Adrenal gland (tissue), 5 donors: ENCODE data around the gene PBRM1.

Experiments
- POLR2A ChIP-seq, 2 donors: fragments of 450-650 bp; IDR thresholded peaks; one replicate each; pipeline ENCODE4 v1.6.1; 2017; ENCODE audit warnings: antibody characterized with exemption in 2 of 2, mild to moderate bottlenecking in 2 of 2, moderate library complexity in 1 of 2
- TF ChIP-seq, protein P1 (sequence below), 6 experiments: fragments of 450-650 bp in 4 of 6; fragments of 200-600 bp in 2 of 6; sonication (generic) in 1 of 6; IDR thresholded peaks; 1 replicate in 5 of 6; 2 replicates in 1 of 6; pipeline versions ENCODE4 v1.5.1 to v1.8.0; 2016 to 2021; ENCODE audit warnings: antibody characterized with exemption in 6 of 6, mild to moderate bottlenecking in 2 of 6, moderate library complexity in 1 of 6
- donor health status: DM: no; HTN: no; CAD: no.

DNA sequence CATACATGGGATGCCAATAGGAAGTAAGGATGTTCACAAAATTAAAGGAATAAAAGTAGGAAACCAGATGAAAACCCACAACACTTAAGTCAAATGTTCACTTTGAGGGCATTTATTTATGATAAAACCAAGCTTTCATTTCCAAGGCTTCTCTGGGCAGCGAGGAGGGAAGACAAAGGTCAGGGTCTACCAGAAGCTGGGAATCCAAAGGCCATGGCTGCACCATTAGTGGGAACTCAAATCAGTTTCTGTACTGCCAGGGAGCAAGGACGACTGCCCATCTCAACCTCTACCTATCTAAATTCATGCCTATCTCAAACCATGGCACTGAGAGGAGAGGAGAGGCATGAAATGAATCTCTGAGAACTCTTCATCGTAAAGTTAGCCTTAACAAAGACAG, 22.6 kb downstream of the PBRM1 start:
- TF ChIP-seq POLR2A (IDR thresholded peaks at IDR 0.05) = no peak
- TF ChIP-seq, protein P1, sequence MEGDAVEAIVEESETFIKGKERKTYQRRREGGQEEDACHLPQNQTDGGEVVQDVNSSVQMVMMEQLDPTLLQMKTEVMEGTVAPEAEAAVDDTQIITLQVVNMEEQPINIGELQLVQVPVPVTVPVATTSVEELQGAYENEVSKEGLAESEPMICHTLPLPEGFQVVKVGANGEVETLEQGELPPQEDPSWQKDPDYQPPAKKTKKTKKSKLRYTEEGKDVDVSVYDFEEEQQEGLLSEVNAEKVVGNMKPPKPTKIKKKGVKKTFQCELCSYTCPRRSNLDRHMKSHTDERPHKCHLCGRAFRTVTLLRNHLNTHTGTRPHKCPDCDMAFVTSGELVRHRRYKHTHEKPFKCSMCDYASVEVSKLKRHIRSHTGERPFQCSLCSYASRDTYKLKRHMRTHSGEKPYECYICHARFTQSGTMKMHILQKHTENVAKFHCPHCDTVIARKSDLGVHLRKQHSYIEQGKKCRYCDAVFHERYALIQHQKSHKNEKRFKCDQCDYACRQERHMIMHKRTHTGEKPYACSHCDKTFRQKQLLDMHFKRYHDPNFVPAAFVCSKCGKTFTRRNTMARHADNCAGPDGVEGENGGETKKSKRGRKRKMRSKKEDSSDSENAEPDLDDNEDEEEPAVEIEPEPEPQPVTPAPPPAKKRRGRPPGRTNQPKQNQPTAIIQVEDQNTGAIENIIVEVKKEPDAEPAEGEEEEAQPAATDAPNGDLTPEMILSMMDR (IDR thresholded peaks at IDR 0.05) = no peak
